ENCODE results near the gene CLN5.

The CLN5 gene

GRCh38 chr13:76968041-76968440, 23.8 kb upstream of the CLN5 start:
- Mint-ChIP-seq H3K27ac (no peak overlapping the region), H3K36me3 (no peaks in the 10 kb centered on the region), H3K4me1 (peaks cover 3% of the 10 kb centered on the region), H3K27me3 (peaks cover 24% of the 10 kb centered on the region), H3K4me3 (no peak overlapping the region), H3K9me3 (no peaks in the 10 kb centered on the region)
- ATAC-seq (ENCODE audit: low read depth) (no peak), DNase-seq (ENCODE audit: low spot score in 2 of 2) (no peak)

- Mint-ChIP-seq H3K27me3 (peaks cover 22% of the 10 kb centered on the region), H3K9me3 (no peaks in the 10 kb centered on the region), H3K27ac (no peak overlapping the region), H3K36me3 (no peaks in the 10 kb centered on the region), H3K4me3 (no peak overlapping the region), H3K4me1 (peaks cover 3% of the 10 kb centered on the region)
- no peak for ATAC-seq (ENCODE audit: low read depth)
- no peak for DNase-seq (ENCODE audit: low spot score in 2 of 2)
Observed at GRCh38 chr13:76969488-76970365, 22.2 kb upstream of the CLN5 start.

GRCh38 chr13:76971215-76971614, 20.7 kb upstream of the CLN5 start:
- DNase-seq (ENCODE audit: low spot score in 2 of 2) (no peak), ATAC-seq (ENCODE audit: low read depth) (no peak)
- H3K4me1 Mint-ChIP-seq, result peaks cover 3% of the 10 kb centered on the region
- H3K27ac Mint-ChIP-seq, result no peak overlapping the region
- no peak overlapping the region for H3K4me3 Mint-ChIP-seq
- no peaks in the 10 kb centered on the region for H3K9me3 Mint-ChIP-seq
- H3K27me3 Mint-ChIP-seq, result peaks cover 22% of the 10 kb centered on the region
- no peaks in the 10 kb centered on the region for H3K36me3 Mint-ChIP-seq

- Mint-ChIP-seq H3K27me3 (peaks cover 18% of the 10 kb centered on the region), H3K9me3 (no peaks in the 10 kb centered on the region), H3K36me3 (no peaks in the 10 kb centered on the region), H3K4me3 (no peak overlapping the region), H3K27ac (no peak overlapping the region), H3K4me1 (peaks cover 3% of the 10 kb centered on the region)
- ATAC-seq (ENCODE audit: low read depth) (no peak), DNase-seq (ENCODE audit: low spot score in 2 of 2) (no peak)
Observed at GRCh38 chr13:76971851-76972829, 19.7 kb upstream of the CLN5 start.

- ATAC-seq (ENCODE audit: low read depth), result no peak
Observed at GRCh38 chr13:76973920-76974617, 17.8 kb upstream of the CLN5 start.

GRCh38 chr13:76974618-76974975, 17.3 kb upstream of the CLN5 start:
- Mint-ChIP-seq H3K27ac (no peak overlapping the region), H3K9me3 (no peaks in the 10 kb centered on the region), H3K27me3 (peaks cover 16% of the 10 kb centered on the region), H3K4me3 (no peak overlapping the region), H3K36me3 (no peaks in the 10 kb centered on the region), H3K4me1 (peaks cover 3% of the 10 kb centered on the region)
- DNase-seq (ENCODE audit: low spot score in 2 of 2) (no peak), ATAC-seq (ENCODE audit: low read depth) (no peak)

More at GRCh38 chr13:76973920-76974617, 17.8 kb upstream of the CLN5 start:
- Mint-ChIP-seq H3K4me1 (peaks cover 3% of the 10 kb centered on the region), H3K36me3 (no peaks in the 10 kb centered on the region), H3K27ac (no peak overlapping the region), H3K27me3 (peaks cover 18% of the 10 kb centered on the region), H3K4me3 (no peak overlapping the region), H3K9me3 (no peaks in the 10 kb centered on the region)
- no peak for DNase-seq (ENCODE audit: low spot score in 2 of 2)

- Mint-ChIP-seq H3K36me3 (no peaks in the 10 kb centered on the region), H3K27me3 (peaks cover 13% of the 10 kb centered on the region), H3K4me3 (no peak overlapping the region), H3K9me3 (no peaks in the 10 kb centered on the region), H3K27ac (no peak overlapping the region), H3K4me1 (peaks cover 5% of the 10 kb centered on the region)
- DNase-seq (ENCODE audit: low spot score in 2 of 2) (no peak), ATAC-seq (ENCODE audit: low read depth) (no peak)
Observed at GRCh38 chr13:76975863-76976262, 16.0 kb upstream of the CLN5 start.

- no peak overlapping the region for H3K4me3 Mint-ChIP-seq
- no peak overlapping the region for H3K27ac Mint-ChIP-seq
- H3K9me3 Mint-ChIP-seq, result no peaks in the 10 kb centered on the region
- no peak for ATAC-seq (ENCODE audit: low read depth)
- H3K27me3 Mint-ChIP-seq, result peaks cover 13% of the 10 kb centered on the region
- peaks cover 5% of the 10 kb centered on the region for H3K4me1 Mint-ChIP-seq
- DNase-seq (ENCODE audit: low spot score in 2 of 2), result no peak
- no peaks in the 10 kb centered on the region for H3K36me3 Mint-ChIP-seq
Observed at GRCh38 chr13:76976490-76976889, 15.4 kb upstream of the CLN5 start.

GRCh38 chr13:76976929-76977328, 15.0 kb upstream of the CLN5 start:
- ATAC-seq (ENCODE audit: low read depth) (no peak), DNase-seq (ENCODE audit: low spot score in 2 of 2) (no peak)
- H3K4me1 Mint-ChIP-seq, result peaks cover 5% of the 10 kb centered on the region
- peaks cover 13% of the 10 kb centered on the region for H3K27me3 Mint-ChIP-seq
- H3K27ac Mint-ChIP-seq, result no peak overlapping the region
- H3K4me3 Mint-ChIP-seq, result no peak overlapping the region
- H3K9me3 Mint-ChIP-seq, result no peaks in the 10 kb centered on the region
- H3K36me3 Mint-ChIP-seq, result no peaks in the 10 kb centered on the region

- H3K4me3 Mint-ChIP-seq, result peak overlapping the region; percentile 68
- peaks cover 2% of the 10 kb centered on the region for H3K4me1 Mint-ChIP-seq
- ATAC-seq (ENCODE audit: low read depth) (peak; percentile 100), DNase-seq (ENCODE audit: low spot score in 2 of 2) (peak; percentile 87 to 96)
- no peaks in the 10 kb centered on the region for H3K9me3 Mint-ChIP-seq
- H3K27me3 Mint-ChIP-seq, result peaks cover 10% of the 10 kb centered on the region
- H3K36me3 Mint-ChIP-seq, result no peaks in the 10 kb centered on the region
- H3K27ac Mint-ChIP-seq, result no peak overlapping the region
Observed at GRCh38 chr13:76980075-76980718, 11.7 kb upstream of the CLN5 start.

GRCh38 chr13:76982061-76982460, 9.8 kb upstream of the CLN5 start:
- no peak for ATAC-seq (ENCODE audit: low read depth)
- no peak overlapping the region for H3K27ac Mint-ChIP-seq
- H3K4me1 Mint-ChIP-seq, result peaks cover 2% of the 10 kb centered on the region
- DNase-seq (ENCODE audit: low spot score in 2 of 2), result no peak
- H3K36me3 Mint-ChIP-seq, result no peaks in the 10 kb centered on the region
- H3K27me3 Mint-ChIP-seq, result peaks cover 12% of the 10 kb centered on the region
- H3K9me3 Mint-ChIP-seq, result no peaks in the 10 kb centered on the region
- H3K4me3 Mint-ChIP-seq, result no peak overlapping the region

GRCh38 chr13:76983676-76984075, 8.2 kb upstream of the CLN5 start:
- no peak for DNase-seq (ENCODE audit: low spot score in 2 of 2)
- Mint-ChIP-seq H3K36me3 (no peaks in the 10 kb centered on the region), H3K27ac (no peak overlapping the region), H3K27me3 (peaks cover 11% of the 10 kb centered on the region), H3K4me1 (peaks cover 2% of the 10 kb centered on the region), H3K4me3 (no peak overlapping the region), H3K9me3 (no peaks in the 10 kb centered on the region)
- no peak for ATAC-seq (ENCODE audit: low read depth)

GRCh38 chr13:76991432-76991795, 467 bp upstream of the CLN5 start:
- ATAC-seq (ENCODE audit: low read depth) (peak; percentile 51), DNase-seq (ENCODE audit: low spot score in 2 of 2) (peak in 1 of 2 donors; percentile 61)
- peak overlapping the region; percentile 98 for H3K27ac Mint-ChIP-seq
- no peaks in the 10 kb centered on the region for H3K27me3 Mint-ChIP-seq
- H3K4me3 Mint-ChIP-seq, result peak overlapping the region; percentile 96
- H3K36me3 Mint-ChIP-seq, result peaks cover 5% of the 10 kb centered on the region
- H3K9me3 Mint-ChIP-seq, result no peaks in the 10 kb centered on the region
- peaks cover 20% of the 10 kb centered on the region for H3K4me1 Mint-ChIP-seq

Data from memory B cell (primary cell).